HG02938 (cell line): Measurements from ENCODE around the gene ADTRP.
A peak's percentile ranks its signal among the peaks of the same experiment; 100 is the strongest.

Experiments
- ATAC-seq: cut with Tn5 transposase; IDR thresholded peaks from one replicate; pipeline ENCODE4 v1.9.1; 2021; ENCODE audit warnings: mild to moderate bottlenecking, moderate library complexity; ENCODE audit not compliant: unreplicated experiment

Gene ADTRP

GRCh38 chr6:11758878-11759277 is 19.7 kb downstream of the ADTRP start:
- ATAC-seq: no peak

GRCh38 chr6:11756726-11757125 is 21.9 kb downstream of the ADTRP start:
- ATAC-seq: no peak

GRCh38 chr6:11756292-11756691 is 22.3 kb downstream of the ADTRP start:
- no peak for ATAC-seq

- no peak for ATAC-seq
Observed at GRCh38 chr6:11755725-11756124, 22.9 kb downstream of the ADTRP start.

GRCh38 chr6:11754625-11755271 is 23.9 kb downstream of the ADTRP start:
- no peak for ATAC-seq

GRCh38 chr6:11753798-11754197 is 24.8 kb downstream of the ADTRP start:
- no peak for ATAC-seq

GRCh38 chr6:11752360-11752759 is 26.2 kb downstream of the ADTRP start:
- no peak for ATAC-seq

GRCh38 chr6:11750682-11751081 is 27.9 kb downstream of the ADTRP start:
- no peak for ATAC-seq

GRCh38 chr6:11748591-11749210 is 29.9 kb downstream of the ADTRP start:
- no peak for ATAC-seq

- ATAC-seq: no peak
Observed at GRCh38 chr6:11747021-11747420, 31.6 kb downstream of the ADTRP start.

GRCh38 chr6:11744753-11745152 is 33.9 kb downstream of the ADTRP start:
- no peak for ATAC-seq

GRCh38 chr6:11744101-11744500 is 34.5 kb downstream of the ADTRP start:
- ATAC-seq: no peak

- no peak for ATAC-seq
Observed at GRCh38 chr6:11740875-11741274, 37.7 kb downstream of the ADTRP start.

- ATAC-seq: no peak
Observed at GRCh38 chr6:11738661-11739375, 39.8 kb downstream of the ADTRP start.

GRCh38 chr6:11738234-11738633 is 40.4 kb downstream of the ADTRP start:
- no peak for ATAC-seq

- no peak for ATAC-seq
Observed at GRCh38 chr6:11736601-11737000, 42.0 kb downstream of the ADTRP start.

- ATAC-seq: no peak
Observed at GRCh38 chr6:11734861-11735613, 43.6 kb downstream of the ADTRP start.

GRCh38 chr6:11732036-11732631 is 46.5 kb downstream of the ADTRP start:
- peak; percentile 48 for ATAC-seq

- no peak for ATAC-seq
Observed at GRCh38 chr6:11731423-11731822, 47.2 kb downstream of the ADTRP start.

GRCh38 chr6:11730641-11731040 is 48.0 kb downstream of the ADTRP start:
- peak; percentile 58 for ATAC-seq

- ATAC-seq: no peak
Observed at GRCh38 chr6:11729076-11729475, 49.5 kb downstream of the ADTRP start.
